Gastrocnemius medialis (tissue), 4 donors: ENCODE measurements around the gene MED13L. TPM values are rescaled to one million over a fixed set of nuclear protein-coding genes. Genes with fewer than 3 reads are reported as not detected.

Source experiments
- ATAC-seq, 2 donors: fragments of 150-250 bp; one replicate each; pipeline ENCODE4 v1.9.1; 2016
- DNase-seq, 2 donors: peaks; one replicate each; pipeline ENCODE4 v3.0.0-alpha.2; 2019
- H3K27ac ChIP-seq, 4 donors: fragments of 200-600 bp; sonication (generic); 1 replicate in 1 of 4; 2 replicates in 3 of 4; pipeline ENCODE4 v1.5.1; 2016 to 2018; ENCODE audit warnings: mild to moderate bottlenecking in 2 of 4, moderate library complexity in 1 of 4
- H3K27me3 ChIP-seq, 3 donors: fragments of 200-600 bp; sonication (generic) in 2 of 3; 1 replicate in 1 of 3; 2 replicates in 2 of 3; pipeline versions ENCODE4 v1.5.1 to v1.6.0; 2016 to 2019; ENCODE audit warnings: mild to moderate bottlenecking in 1 of 3, moderate library complexity in 1 of 3
- H3K36me3 ChIP-seq, 2 donors: fragments of 200-600 bp; sonication (generic) in 1 of 2; one replicate each; pipeline ENCODE4 v1.5.1; 2017 to 2018
- H3K4me1 ChIP-seq, 2 donors: fragments of 200-600 bp; sonication (generic) in 1 of 2; one replicate each; pipeline ENCODE4 v1.5.1; 2016 to 2017; ENCODE audit warnings: mild to moderate bottlenecking in 2 of 2
- H3K4me3 ChIP-seq, 4 donors: fragments of 200-600 bp; sonication (generic) in 3 of 4; 1 replicate in 1 of 4; 2 replicates in 3 of 4; pipeline ENCODE4 v1.5.1; 2016 to 2019; ENCODE audit warnings: mild to moderate bottlenecking in 2 of 4
- H3K9me3 ChIP-seq, 3 donors: fragments of 200-600 bp; sonication (generic) in 2 of 3; 1 replicate in 1 of 3; 2 replicates in 2 of 3; pipeline ENCODE4 v1.5.1; 2016 to 2019
- POLR2A ChIP-seq, 2 donors: fragments of 450-650 bp; IDR thresholded peaks; one replicate each; pipeline ENCODE4 v1.6.1; 2017; ENCODE audit warnings: antibody characterized with exemption in 2 of 2, mild to moderate bottlenecking in 2 of 2, moderate library complexity in 2 of 2
- in situ Hi-C, 4 donors: fragments of 200-750 bp; cut with MboI; loops; one replicate each; pipeline versions ENCODE4 v1.15.0 to v1.8.0; 2017; ENCODE audit warnings: low sequenced_read_pairs in 4 of 4
- intact Hi-C: fragments of 100-400 bp; cut with DNase I; formaldehyde crosslinking; loops from one replicate; pipeline ENCODE4 v1.15.1; 2023; ENCODE audit warnings: low total_unique reads
- total RNA-seq, 4 donors: library from RNA; depleted of rRNA; stranded (reverse); fragments of >200 nt; gene quantifications; one replicate each; pipeline versions ENCODE4 v1.1.0 to v1.2.3, GENCODE V29; 2016
- TF ChIP-seq, protein P1 (sequence below), 5 experiments: fragments of 450-650 bp in 3 of 5; fragments of 200-600 bp in 2 of 5; sonication (generic) in 2 of 5; IDR thresholded peaks in 4 of 5; conservative IDR thresholded peaks in 1 of 5; 1 replicate in 4 of 5; 2 replicates in 1 of 5; pipeline ENCODE4 v1.5.1; 2016 to 2019; ENCODE audit warnings: antibody characterized with exemption in 5 of 5, mild to moderate bottlenecking in 3 of 5, moderate library complexity in 3 of 5

The MED13L gene
- total RNA-seq, 4 donors from 2014 or later = 59.5 to 92.6 (median 74.1) TPM

GRCh38 chr12:115936997-115937916, 340.2 kb downstream of the MED13L start:
- H3K4me3 ChIP-seq = no peak overlapping the region
- intact Hi-C loops = no loop called here
- TF ChIP-seq, protein P1, sequence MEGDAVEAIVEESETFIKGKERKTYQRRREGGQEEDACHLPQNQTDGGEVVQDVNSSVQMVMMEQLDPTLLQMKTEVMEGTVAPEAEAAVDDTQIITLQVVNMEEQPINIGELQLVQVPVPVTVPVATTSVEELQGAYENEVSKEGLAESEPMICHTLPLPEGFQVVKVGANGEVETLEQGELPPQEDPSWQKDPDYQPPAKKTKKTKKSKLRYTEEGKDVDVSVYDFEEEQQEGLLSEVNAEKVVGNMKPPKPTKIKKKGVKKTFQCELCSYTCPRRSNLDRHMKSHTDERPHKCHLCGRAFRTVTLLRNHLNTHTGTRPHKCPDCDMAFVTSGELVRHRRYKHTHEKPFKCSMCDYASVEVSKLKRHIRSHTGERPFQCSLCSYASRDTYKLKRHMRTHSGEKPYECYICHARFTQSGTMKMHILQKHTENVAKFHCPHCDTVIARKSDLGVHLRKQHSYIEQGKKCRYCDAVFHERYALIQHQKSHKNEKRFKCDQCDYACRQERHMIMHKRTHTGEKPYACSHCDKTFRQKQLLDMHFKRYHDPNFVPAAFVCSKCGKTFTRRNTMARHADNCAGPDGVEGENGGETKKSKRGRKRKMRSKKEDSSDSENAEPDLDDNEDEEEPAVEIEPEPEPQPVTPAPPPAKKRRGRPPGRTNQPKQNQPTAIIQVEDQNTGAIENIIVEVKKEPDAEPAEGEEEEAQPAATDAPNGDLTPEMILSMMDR (IDR thresholded peaks at IDR 0.05 in 4 of 5, conservative IDR thresholded peaks at IDR 0.05 in 1 of 5) = no peak
- no peak for TF ChIP-seq POLR2A (IDR thresholded peaks at IDR 0.05)
- ATAC-seq (no peak), DNase-seq (no peak)
- H3K9me3 ChIP-seq = no peaks in the 10 kb centered on the region
- in situ Hi-C loops = no loop called here
- H3K27ac ChIP-seq = no peak overlapping the region
- no peaks in the 10 kb centered on the region for H3K36me3 ChIP-seq
- H3K4me1 ChIP-seq = no peaks in the 10 kb centered on the region
- H3K27me3 ChIP-seq = no peaks in the 10 kb centered on the region

DNA sequence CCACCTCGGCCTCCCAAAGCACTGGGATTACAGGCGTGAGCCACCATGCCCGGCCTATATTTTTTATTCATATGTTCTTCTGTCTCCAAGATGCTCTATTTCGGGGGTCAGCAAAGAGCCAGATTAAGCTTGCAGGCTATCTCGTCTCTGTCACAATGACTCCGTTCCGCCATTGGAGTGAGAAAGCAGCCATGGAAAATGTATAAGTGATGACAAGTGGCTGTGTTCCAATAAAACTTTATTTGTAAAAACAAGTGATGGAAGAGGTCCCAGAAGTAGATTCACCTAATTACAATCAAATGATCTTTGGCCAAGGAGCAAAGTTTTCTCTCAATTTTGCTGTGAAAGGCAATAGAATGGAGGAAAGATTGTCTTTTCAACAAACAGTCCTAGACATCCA, 342.6 kb downstream of the MED13L start:
- TF ChIP-seq, protein P1 (IDR thresholded peaks at IDR 0.05 in 4 of 5, conservative IDR thresholded peaks at IDR 0.05 in 1 of 5) = no peak
- TF ChIP-seq POLR2A (IDR thresholded peaks at IDR 0.05) = no peak
- Histone ChIP-seq H3K27me3 (no peaks in the 10 kb centered on the region), H3K4me1 (no peaks in the 10 kb centered on the region), H3K9me3 (no peaks in the 10 kb centered on the region), H3K27ac (no peak overlapping the region), H3K4me3 (no peak overlapping the region), H3K36me3 (no peaks in the 10 kb centered on the region)
- DNase-seq (no peak), ATAC-seq (no peak)
- in situ Hi-C loops = no loop called here
- intact Hi-C loops = no loop called here

GRCh38 chr12:115934046-115934445, 343.4 kb downstream of the MED13L start:
- intact Hi-C loops = no loop called here
- Histone ChIP-seq H3K27me3 (no peaks in the 10 kb centered on the region), H3K36me3 (no peaks in the 10 kb centered on the region), H3K27ac (peak overlapping the region in 1 of 4 donors; percentile 38), H3K4me3 (no peak overlapping the region), H3K4me1 (no peaks in the 10 kb centered on the region), H3K9me3 (no peaks in the 10 kb centered on the region)
- TF ChIP-seq, protein P1 (IDR thresholded peaks at IDR 0.05 in 4 of 5, conservative IDR thresholded peaks at IDR 0.05 in 1 of 5) = no peak
- TF ChIP-seq POLR2A (IDR thresholded peaks at IDR 0.05) = no peak
- DNase-seq = peak; percentile 42 to 71
- in situ Hi-C loops = no loop called here
- ATAC-seq = peak; percentile 72 to 79

DNA sequence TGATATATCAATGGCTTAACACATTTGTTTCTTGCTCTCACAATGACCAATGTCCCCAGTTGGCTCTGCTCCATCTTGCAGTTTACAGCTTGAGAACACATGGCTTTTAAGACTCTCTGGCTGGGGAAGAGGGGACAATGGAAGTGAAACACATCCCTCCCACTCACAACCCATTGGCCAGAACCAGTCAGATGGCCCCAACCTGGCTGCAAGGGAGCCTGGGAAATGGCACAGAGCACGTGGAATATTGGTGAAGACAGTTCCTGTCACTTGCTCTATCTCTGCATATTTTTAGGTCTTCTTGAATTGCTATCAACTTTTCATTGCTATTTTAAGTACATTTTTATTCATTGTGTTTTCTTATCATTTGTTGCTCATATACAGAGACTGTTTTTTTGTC, 345.4 kb downstream of the MED13L start:
- Histone ChIP-seq H3K4me3 (no peak overlapping the region), H3K9me3 (no peaks in the 10 kb centered on the region), H3K4me1 (no peaks in the 10 kb centered on the region), H3K36me3 (no peaks in the 10 kb centered on the region), H3K27me3 (no peaks in the 10 kb centered on the region), H3K27ac (no peak overlapping the region)
- DNase-seq (no peak), ATAC-seq (no peak)
- intact Hi-C loops = no loop called here
- in situ Hi-C loops = no loop called here
- TF ChIP-seq POLR2A (IDR thresholded peaks at IDR 0.05) = no peak
- TF ChIP-seq, protein P1 (IDR thresholded peaks at IDR 0.05 in 4 of 5, conservative IDR thresholded peaks at IDR 0.05 in 1 of 5) = no peak
